GM18951 (cell line): ENCODE data around the gene PSMD4.
"Not testable (repeated sequence)": the region's sequence is repeated elsewhere in the genome, so short reads cannot be mapped to it uniquely, and the experiment has no call there.

Experiments
- POLR2A ChIP-seq: IDR thresholded peaks from 4 replicates; pipeline ENCODE4 v1.6.1; 2011; ENCODE audit warnings: mild to moderate bottlenecking; ENCODE audit not compliant: insufficient read length, insufficient read depth; ENCODE audit errors: extremely low read depth
- in situ Hi-C: fragments of 300-500 bp; cut with MboI; formaldehyde crosslinking; loops from one replicate; pipeline ENCODE4 v1.12.0; 2022; ENCODE audit warnings: low sequenced_read_pairs, mixed read lengths, inconsistent platforms; ENCODE audit not compliant: unreplicated experiment

PSMD4 gene

GRCh38 chr1:151254217-151255213 is at the start of gene PSMD4:
Gene PSMD4, plus strand, starts transcription at chr1:151254734. Its CDS starts 49 bp downstream, at chr1:151254783.
- TF ChIP-seq POLR2A, result peak; percentile 87
- in situ Hi-C loops, result no loop called here

GRCh38 chr1:151205381-151205965 is 49.1 kb upstream of the PSMD4 start:
- in situ Hi-C loops, result not testable (repeated sequence)

- in situ Hi-C loops, result no loop called here
- no peak for TF ChIP-seq POLR2A
Observed at GRCh38 chr1:151210830-151211229, 43.7 kb upstream of the PSMD4 start.

GRCh38 chr1:151211972-151212705 is 42.4 kb upstream of the PSMD4 start:
- in situ Hi-C loops, result no loop called here

GRCh38 chr1:151213560-151213959 is 41.0 kb upstream of the PSMD4 start:
- TF ChIP-seq POLR2A, result no peak
- in situ Hi-C loops, result no loop called here

More at GRCh38 chr1:151211972-151212705, 42.4 kb upstream of the PSMD4 start:
- TF ChIP-seq POLR2A, result no peak

GRCh38 chr1:151221616-151222015 is 32.9 kb upstream of the PSMD4 start:
- in situ Hi-C loops, result no loop called here
- no peak for TF ChIP-seq POLR2A

- in situ Hi-C loops, result no loop called here
- TF ChIP-seq POLR2A, result no peak
Observed at GRCh38 chr1:151222130-151222529, 32.4 kb upstream of the PSMD4 start.

- in situ Hi-C loops, result no loop called here
- TF ChIP-seq POLR2A, result no peak
Observed at GRCh38 chr1:151235235-151235634, 19.3 kb upstream of the PSMD4 start.

- TF ChIP-seq POLR2A, result no peak
- in situ Hi-C loops, result no loop called here
Observed at GRCh38 chr1:151237678-151238466, 16.7 kb upstream of the PSMD4 start.

GRCh38 chr1:151238467-151238739 is 16.1 kb upstream of the PSMD4 start:
- in situ Hi-C loops, result no loop called here
- TF ChIP-seq POLR2A, result no peak

GRCh38 chr1:151242442-151242841 is 12.1 kb upstream of the PSMD4 start:
- in situ Hi-C loops, result no loop called here
- no peak for TF ChIP-seq POLR2A

- in situ Hi-C loops, result no loop called here
Observed at GRCh38 chr1:151243683-151244216, 10.8 kb upstream of the PSMD4 start.

More at GRCh38 chr1:151243683-151244216, 10.8 kb upstream of the PSMD4 start:
- TF ChIP-seq POLR2A, result no peak
